Measurements from ENCODE around the gene PTPN3.
"Not testable (repeated sequence)": the region's sequence is repeated elsewhere in the genome, so short reads cannot be mapped to it uniquely, and the experiment has no call there.

The PTPN3 gene

DNA sequence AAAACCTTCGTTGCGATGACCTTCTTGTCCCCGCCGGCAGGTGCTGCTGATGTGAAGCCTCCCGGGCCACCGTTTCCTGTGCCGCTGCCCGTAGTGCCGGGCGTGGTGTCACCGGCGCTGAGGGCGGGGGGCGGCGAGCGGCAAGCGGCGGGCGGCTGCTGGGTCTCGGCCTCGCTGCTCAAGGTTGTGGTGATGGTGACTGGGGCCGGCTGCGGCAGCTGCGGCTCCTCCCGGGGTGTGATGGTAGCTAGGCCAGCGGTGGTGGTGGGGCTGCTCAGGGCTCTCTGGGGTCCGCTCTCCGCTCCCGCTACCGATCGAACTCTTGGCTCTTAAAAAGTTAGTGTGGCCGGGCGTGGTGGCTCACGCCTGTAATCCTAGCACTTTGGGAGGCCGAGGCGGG lies 36.0 kb upstream of the PTPN3 start (continued):
- no peak for TF ChIP-seq ZNF70 (CRISPR knock-in tag; IDR thresholded peaks at IDR 0.05)
- TF ChIP-seq ESRRG (CRISPR knock-in tag; IDR thresholded peaks at IDR 0.05): no peak
- no peak for TF ChIP-seq PPARA (CRISPR knock-in tag; IDR thresholded peaks at IDR 0.05; ENCODE audit: borderline replicate concordance)
- TF ChIP-seq ARNTL (CRISPR knock-in tag; IDR thresholded peaks at IDR 0.05; ENCODE audit: borderline replicate concordance, low read depth): no peak
- no peak for TF ChIP-seq OSR1 (CRISPR knock-in tag; IDR thresholded peaks at IDR 0.05)
- TF ChIP-seq, protein P1, sequence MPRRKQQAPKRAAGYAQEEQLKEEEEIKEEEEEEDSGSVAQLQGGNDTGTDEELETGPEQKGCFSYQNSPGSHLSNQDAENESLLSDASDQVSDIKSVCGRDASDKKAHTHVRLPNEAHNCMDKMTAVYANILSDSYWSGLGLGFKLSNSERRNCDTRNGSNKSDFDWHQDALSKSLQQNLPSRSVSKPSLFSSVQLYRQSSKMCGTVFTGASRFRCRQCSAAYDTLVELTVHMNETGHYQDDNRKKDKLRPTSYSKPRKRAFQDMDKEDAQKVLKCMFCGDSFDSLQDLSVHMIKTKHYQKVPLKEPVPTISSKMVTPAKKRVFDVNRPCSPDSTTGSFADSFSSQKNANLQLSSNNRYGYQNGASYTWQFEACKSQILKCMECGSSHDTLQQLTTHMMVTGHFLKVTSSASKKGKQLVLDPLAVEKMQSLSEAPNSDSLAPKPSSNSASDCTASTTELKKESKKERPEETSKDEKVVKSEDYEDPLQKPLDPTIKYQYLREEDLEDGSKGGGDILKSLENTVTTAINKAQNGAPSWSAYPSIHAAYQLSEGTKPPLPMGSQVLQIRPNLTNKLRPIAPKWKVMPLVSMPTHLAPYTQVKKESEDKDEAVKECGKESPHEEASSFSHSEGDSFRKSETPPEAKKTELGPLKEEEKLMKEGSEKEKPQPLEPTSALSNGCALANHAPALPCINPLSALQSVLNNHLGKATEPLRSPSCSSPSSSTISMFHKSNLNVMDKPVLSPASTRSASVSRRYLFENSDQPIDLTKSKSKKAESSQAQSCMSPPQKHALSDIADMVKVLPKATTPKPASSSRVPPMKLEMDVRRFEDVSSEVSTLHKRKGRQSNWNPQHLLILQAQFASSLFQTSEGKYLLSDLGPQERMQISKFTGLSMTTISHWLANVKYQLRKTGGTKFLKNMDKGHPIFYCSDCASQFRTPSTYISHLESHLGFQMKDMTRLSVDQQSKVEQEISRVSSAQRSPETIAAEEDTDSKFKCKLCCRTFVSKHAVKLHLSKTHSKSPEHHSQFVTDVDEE (CRISPR knock-in tag; IDR thresholded peaks at IDR 0.05): no peak
- TF ChIP-seq BACH2 (CRISPR knock-in tag; IDR thresholded peaks at IDR 0.05; ENCODE audit: borderline replicate concordance): no peak
- TF ChIP-seq RARB (CRISPR knock-in tag; IDR thresholded peaks at IDR 0.05): no peak

DNA sequence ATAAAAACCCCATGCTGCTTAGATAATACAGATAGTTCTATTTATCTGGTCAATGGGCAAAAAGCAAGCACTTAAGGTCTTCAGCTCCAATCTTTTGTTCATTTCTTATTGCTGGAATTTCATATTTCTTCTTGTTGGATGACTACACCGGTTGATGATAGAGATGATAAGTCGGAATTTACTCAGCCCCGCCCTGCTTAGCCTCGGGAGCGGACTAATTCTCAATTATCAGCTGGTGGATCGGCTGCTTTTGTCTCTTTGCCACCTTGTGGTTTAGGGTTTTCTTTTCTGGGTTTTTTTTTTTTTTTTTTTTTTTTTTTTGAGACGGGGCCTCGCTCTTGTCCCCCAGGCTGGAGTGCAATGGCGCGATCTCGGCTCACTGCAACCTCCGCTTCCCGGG lies 34.5 kb upstream of the PTPN3 start:
- not testable (repeated sequence) for ATAC-seq

GRCh38 chr9:109522106-109522505 lies 24.0 kb upstream of the PTPN3 start:
- no peak for ATAC-seq
- TF ChIP-seq SNAI2 (CRISPR knock-in tag; IDR thresholded peaks at IDR 0.05) (no peak), GLIS3 (CRISPR knock-in tag; IDR thresholded peaks at IDR 0.05) (no peak), CREB5 (CRISPR knock-in tag; IDR thresholded peaks at IDR 0.05; ENCODE audit: low read depth) (no peak), ESRRG (CRISPR knock-in tag; IDR thresholded peaks at IDR 0.05) (no peak), ARNTL (CRISPR knock-in tag; IDR thresholded peaks at IDR 0.05; ENCODE audit: borderline replicate concordance, low read depth) (no peak), CSRNP3 (CRISPR knock-in tag; IDR thresholded peaks at IDR 0.05) (no peak), OSR1 (CRISPR knock-in tag; IDR thresholded peaks at IDR 0.05) (no peak), RARB (CRISPR knock-in tag; IDR thresholded peaks at IDR 0.05) (no peak), ZFP30 (CRISPR knock-in tag; IDR thresholded peaks at IDR 0.05) (no peak), ZC3H10 (CRISPR knock-in tag; IDR thresholded peaks at IDR 0.05) (no peak), PPARA (CRISPR knock-in tag; IDR thresholded peaks at IDR 0.05; ENCODE audit: borderline replicate concordance) (no peak), ZNF565 (CRISPR knock-in tag; conservative IDR thresholded peaks at IDR 0.05; ENCODE audit: low read depth) (no peak), ZNF8 (CRISPR knock-in tag; IDR thresholded peaks at IDR 0.05) (no peak), ISL1 (CRISPR knock-in tag; IDR thresholded peaks at IDR 0.05) (no peak), CSDC2 (CRISPR knock-in tag; IDR thresholded peaks at IDR 0.05) (no peak), TOX (CRISPR knock-in tag; IDR thresholded peaks at IDR 0.05; ENCODE audit: borderline replicate concordance) (no peak), ZFP3 (CRISPR knock-in tag; IDR thresholded peaks at IDR 0.05) (no peak)
- TF ChIP-seq, protein P2, sequence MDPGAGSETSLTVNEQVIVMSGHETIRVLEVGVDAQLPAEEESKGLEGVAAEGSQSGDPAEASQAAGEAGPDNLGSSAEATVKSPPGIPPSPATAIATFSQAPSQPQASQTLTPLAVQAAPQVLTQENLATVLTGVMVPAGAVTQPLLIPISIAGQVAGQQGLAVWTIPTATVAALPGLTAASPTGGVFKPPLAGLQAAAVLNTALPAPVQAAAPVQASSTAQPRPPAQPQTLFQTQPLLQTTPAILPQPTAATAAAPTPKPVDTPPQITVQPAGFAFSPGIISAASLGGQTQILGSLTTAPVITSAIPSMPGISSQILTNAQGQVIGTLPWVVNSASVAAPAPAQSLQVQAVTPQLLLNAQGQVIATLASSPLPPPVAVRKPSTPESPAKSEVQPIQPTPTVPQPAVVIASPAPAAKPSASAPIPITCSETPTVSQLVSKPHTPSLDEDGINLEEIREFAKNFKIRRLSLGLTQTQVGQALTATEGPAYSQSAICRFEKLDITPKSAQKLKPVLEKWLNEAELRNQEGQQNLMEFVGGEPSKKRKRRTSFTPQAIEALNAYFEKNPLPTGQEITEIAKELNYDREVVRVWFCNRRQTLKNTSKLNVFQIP (CRISPR knock-in tag; IDR thresholded peaks at IDR 0.05; ENCODE audit: borderline replicate concordance, low read depth): no peak
- TF ChIP-seq, protein P1 (CRISPR knock-in tag; IDR thresholded peaks at IDR 0.05): no peak
